Thyroid gland (tissue), 4 donors: ENCODE data around the gene MESD. TPM values are rescaled to one million over a fixed set of nuclear protein-coding genes. Genes with fewer than 3 reads are reported as not detected.

Experiments
- DNase-seq, 2 donors: peaks; one replicate each; pipeline ENCODE4 v3.0.0-alpha.2; 2019
- H3K27ac ChIP-seq, 3 donors: fragments of 200-600 bp; sonication (generic); 1 replicate in 2 of 3; 2 replicates in 1 of 3; pipeline ENCODE4 v1.5.1; 2016 to 2019; ENCODE audit warnings: mild to moderate bottlenecking in 1 of 3, moderate library complexity in 1 of 3
- H3K27me3 ChIP-seq: fragments of 200-600 bp; sonication (generic); one replicate; pipeline ENCODE4 v1.5.1; 2019
- H3K36me3 ChIP-seq, 2 donors: fragments of 200-600 bp; sonication (generic); one replicate each; pipeline ENCODE4 v1.5.1; 2016 to 2019
- H3K4me1 ChIP-seq, 2 donors: fragments of 200-600 bp; sonication (generic); one replicate each; pipeline ENCODE4 v1.5.1; 2017 to 2019
- H3K4me3 ChIP-seq, 3 donors: fragments of 200-600 bp; sonication (generic); replicated peaks in 1 of 3; 1 replicate in 2 of 3; 2 replicates in 1 of 3; pipeline ENCODE4 v1.5.1; 2016; ENCODE audit warnings: mild to moderate bottlenecking in 1 of 3
- H3K9me3 ChIP-seq: fragments of 200-600 bp; sonication (generic); one replicate; pipeline ENCODE4 v1.5.1; 2017
- POLR2A ChIP-seq, 2 donors: fragments of 450-650 bp; IDR thresholded peaks; one replicate each; pipeline ENCODE4 v1.6.1; 2017; ENCODE audit warnings: antibody characterized with exemption in 2 of 2, mild to moderate bottlenecking in 2 of 2, moderate library complexity in 1 of 2
- WGBS, 2 donors: methylation state at CpG; one replicate each; pipeline ENCODE4 v1.1.5; 2017; 5-methylcytosine and 5-hydroxymethylcytosine counted together
- intact Hi-C: fragments of 100-400 bp; cut with DNase I; formaldehyde crosslinking; loops from one replicate; pipeline ENCODE4 v1.15.1; 2023
- microRNA-seq: library from miRNA; unstranded; fragments of <30 nt; microRNA quantifications from one replicate; pipeline ENCODE4, GENCODE V29; 2016
- small RNA-seq: library from RNA; depleted of rRNA; stranded (forward); fragments of <200 nt; gene quantifications from one replicate; pipeline ENCODE3, GENCODE V24; 2016
- total RNA-seq, 4 donors: library from RNA; depleted of rRNA; stranded (reverse); fragments of >200 nt; gene quantifications; one replicate each; pipeline ENCODE4 v1.2.3, GENCODE V29; 2016
- TF ChIP-seq, protein P1 (sequence below), 6 experiments: fragments of 200-600 bp in 3 of 6; fragments of 450-650 bp in 3 of 6; sonication (generic) in 3 of 6; IDR thresholded peaks; one replicate each; pipeline ENCODE4 v1.5.1; 2016 to 2019; ENCODE audit warnings: antibody characterized with exemption in 6 of 6, mild to moderate bottlenecking in 2 of 6, inconsistent platforms in 1 of 6, moderate library complexity in 1 of 6

MESD gene
- total RNA-seq, 4 donors from 2014 or later = 53.7 to 74.6 (median 70.9) TPM

DNA sequence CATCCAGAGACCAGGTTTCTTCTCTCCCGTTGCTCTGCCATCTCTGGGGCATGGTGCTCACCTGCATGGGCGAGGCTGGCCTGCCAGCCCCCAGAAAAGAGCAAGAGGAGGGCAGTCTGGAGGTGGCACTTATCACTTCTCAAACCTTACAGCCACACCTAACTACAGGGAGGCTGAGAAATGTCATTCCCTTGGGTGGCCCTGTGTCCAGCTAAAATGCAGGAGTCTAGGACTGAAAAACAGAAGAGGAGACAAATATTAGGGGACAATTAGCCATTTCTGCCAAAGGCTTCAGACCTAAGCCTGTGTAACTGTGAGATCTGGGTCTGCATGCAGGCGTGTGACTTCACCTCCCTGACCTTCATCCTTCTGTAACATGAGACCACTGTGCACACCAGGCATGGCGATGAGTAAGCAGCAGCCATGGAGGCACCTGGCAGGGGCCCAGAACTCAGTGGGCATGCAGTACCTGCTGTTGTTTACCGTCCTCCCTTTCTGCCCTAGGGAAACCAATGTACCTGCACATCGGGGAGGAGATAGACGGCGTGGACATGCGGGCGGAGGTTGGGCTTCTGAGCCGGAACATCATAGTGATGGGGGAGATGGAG is 83.4 kb downstream of the MESD start:
- Histone ChIP-seq H3K4me3 (no peak overlapping the region), H3K27me3 (no peaks in the 10 kb centered on the region), H3K9me3 (no peaks in the 10 kb centered on the region), H3K27ac (no peak overlapping the region), H3K4me1 (no peaks in the 10 kb centered on the region), H3K36me3 (peaks cover 5 to 11% of the 10 kb centered on the region in 2 donors)
- TF ChIP-seq, protein P1, sequence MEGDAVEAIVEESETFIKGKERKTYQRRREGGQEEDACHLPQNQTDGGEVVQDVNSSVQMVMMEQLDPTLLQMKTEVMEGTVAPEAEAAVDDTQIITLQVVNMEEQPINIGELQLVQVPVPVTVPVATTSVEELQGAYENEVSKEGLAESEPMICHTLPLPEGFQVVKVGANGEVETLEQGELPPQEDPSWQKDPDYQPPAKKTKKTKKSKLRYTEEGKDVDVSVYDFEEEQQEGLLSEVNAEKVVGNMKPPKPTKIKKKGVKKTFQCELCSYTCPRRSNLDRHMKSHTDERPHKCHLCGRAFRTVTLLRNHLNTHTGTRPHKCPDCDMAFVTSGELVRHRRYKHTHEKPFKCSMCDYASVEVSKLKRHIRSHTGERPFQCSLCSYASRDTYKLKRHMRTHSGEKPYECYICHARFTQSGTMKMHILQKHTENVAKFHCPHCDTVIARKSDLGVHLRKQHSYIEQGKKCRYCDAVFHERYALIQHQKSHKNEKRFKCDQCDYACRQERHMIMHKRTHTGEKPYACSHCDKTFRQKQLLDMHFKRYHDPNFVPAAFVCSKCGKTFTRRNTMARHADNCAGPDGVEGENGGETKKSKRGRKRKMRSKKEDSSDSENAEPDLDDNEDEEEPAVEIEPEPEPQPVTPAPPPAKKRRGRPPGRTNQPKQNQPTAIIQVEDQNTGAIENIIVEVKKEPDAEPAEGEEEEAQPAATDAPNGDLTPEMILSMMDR (IDR thresholded peaks at IDR 0.05) = no peak
- TF ChIP-seq POLR2A (IDR thresholded peaks at IDR 0.05) = no peak
- 88 to 95% methylated on average over 11 of the region's 11 CpGs for WGBS, 2 donors
- intact Hi-C loops = no loop called here
- no peak for DNase-seq

GRCh38 chr15:80904998-80905397 is 84.6 kb downstream of the MESD start:
- Histone ChIP-seq H3K36me3 (peaks cover 5 to 11% of the 10 kb centered on the region in 2 donors), H3K27me3 (no peaks in the 10 kb centered on the region), H3K9me3 (no peaks in the 10 kb centered on the region), H3K4me1 (no peaks in the 10 kb centered on the region), H3K4me3 (no peak overlapping the region), H3K27ac (no peak overlapping the region)
- 77 to 81% methylated on average over 5 of the region's 5 CpGs for WGBS, 2 donors
- TF ChIP-seq POLR2A (IDR thresholded peaks at IDR 0.05) = no peak
- TF ChIP-seq, protein P1 (IDR thresholded peaks at IDR 0.05) = no peak
- intact Hi-C loops = no loop called here
- no peak for DNase-seq

- DNase-seq = no peak
Observed at GRCh38 chr15:80902298-80902801, 87.3 kb downstream of the MESD start.

DNA sequence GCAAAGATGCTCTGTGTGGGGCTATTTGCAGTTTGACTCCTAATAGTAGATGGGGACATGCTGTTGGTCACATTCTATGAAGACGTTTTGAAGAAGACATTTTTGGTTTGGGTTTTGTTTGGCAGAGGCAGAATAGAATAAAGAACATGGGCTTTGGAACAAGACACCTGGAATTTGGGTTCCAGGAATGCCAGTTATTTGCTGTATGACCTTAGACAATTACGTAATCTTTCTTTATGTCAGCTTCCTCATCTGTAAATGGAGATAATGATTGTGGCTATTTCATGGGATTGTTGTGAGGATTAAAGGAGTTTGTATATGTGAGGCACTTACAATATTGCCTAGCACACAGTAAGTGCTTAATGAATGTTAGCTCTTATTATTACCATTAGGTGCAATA is 91.6 kb downstream of the MESD start:
- TF ChIP-seq POLR2A (IDR thresholded peaks at IDR 0.05) = no peak
- TF ChIP-seq, protein P1 (IDR thresholded peaks at IDR 0.05) = no peak
- H3K27ac ChIP-seq = no peak overlapping the region
- DNase-seq = no peak
- H3K9me3 ChIP-seq = no peaks in the 10 kb centered on the region
- peaks cover 0 to 4% of the 10 kb centered on the region in 2 donors for H3K4me1 ChIP-seq
- WGBS, 2 donors = 77 to 85% methylated on average over 2 of the region's 2 CpGs
- H3K27me3 ChIP-seq = no peaks in the 10 kb centered on the region
- H3K36me3 ChIP-seq = no peaks in the 10 kb centered on the region
- intact Hi-C loops = no loop called here
- H3K4me3 ChIP-seq = no peak overlapping the region

More at GRCh38 chr15:80902298-80902801, 87.3 kb downstream of the MESD start:
- Histone ChIP-seq H3K36me3 (no peaks in the 10 kb centered on the region), H3K9me3 (no peaks in the 10 kb centered on the region), H3K27me3 (no peaks in the 10 kb centered on the region), H3K4me1 (no peaks in the 10 kb centered on the region), H3K27ac (no peak overlapping the region), H3K4me3 (no peak overlapping the region)
- no peak for TF ChIP-seq POLR2A (IDR thresholded peaks at IDR 0.05)
- TF ChIP-seq, protein P1 (IDR thresholded peaks at IDR 0.05) = no peak
- intact Hi-C loops = no loop called here
- WGBS, 2 donors = 94 to 97% methylated on average over 9 to 10 of the region's 10 CpGs

Small RNA genes lying within 50 kb of the gene (microRNA-seq; reads per million reads assigned to microRNA genes)
- not detected for gene MIR4514

Small RNA genes lying within 50 kb of the gene (small RNA-seq; reads per million reads assigned to genes)
- gene MIR4514 = not detected

Other genes with a start within 250 kb of the MESD start
- 1 to 10 TPM in 2 of 4 donors, under 1 TPM in 2; 0.11 to 2.0 (median 0.98) TPM for gene CEMIP, start 210.4 kb downstream of the MESD start, total RNA-seq
- gene TLNRD1, start 11.1 kb upstream of the MESD start, total RNA-seq = 10 to 100 TPM; 11.8 to 25.5 (median 19.4) TPM
- under 1 TPM in 3 of 4 donors, not detected in 1; 0.56 to 0.81 (median 0.78) TPM for gene CFAP161, start 144.5 kb upstream of the MESD start, total RNA-seq
- gene IL16, start 207.1 kb upstream of the MESD start, total RNA-seq = 10 to 100 TPM in 2 of 4 donors, 1 to 10 TPM in 2; 4.9 to 11.5 (median 8.4) TPM